ENCODE results near the gene FCAMR. TPM values are rescaled to one million over a fixed set of nuclear protein-coding genes. Genes with fewer than 3 reads are reported as not detected.

FCAMR gene
- total RNA-seq, 1 experiment from 2014 or later = not detected

DNA sequence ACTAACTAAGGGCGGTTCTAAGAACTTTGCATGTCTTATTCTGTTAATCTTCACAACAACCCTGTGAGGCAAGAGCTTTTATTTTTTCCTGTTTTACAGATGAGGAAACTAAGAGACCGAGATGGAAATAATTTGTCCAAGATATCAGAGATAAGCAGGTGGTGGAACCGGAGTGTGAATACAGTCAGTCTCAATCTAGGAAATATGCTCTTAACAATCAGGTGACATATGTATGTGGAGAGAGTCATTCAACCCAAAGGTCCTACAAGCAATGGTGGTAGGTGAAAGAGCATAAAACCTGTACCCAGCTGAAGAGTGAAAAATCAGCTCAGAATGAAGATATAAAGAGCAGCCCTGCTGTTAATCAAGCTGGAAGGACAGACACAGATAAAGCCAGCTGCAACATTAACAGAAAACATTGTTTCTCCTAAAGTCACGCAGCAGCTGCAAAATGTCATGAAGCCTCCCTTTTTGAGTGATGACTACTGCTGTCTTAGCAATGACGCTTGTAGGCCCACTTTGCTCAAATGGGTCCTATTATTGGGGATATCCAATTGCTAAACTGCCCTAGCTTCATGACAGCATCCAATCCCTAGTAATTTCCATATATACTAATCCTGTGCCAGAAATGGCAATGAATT lies 30.5 kb upstream of the FCAMR start:
- ChIA-PET CTCF (no interaction called here), POLR2A (ENCODE audit: low non-redundant PET) (no interaction called here)
- Histone ChIP-seq H3K27me3 (replicated peaks; ENCODE audit: insufficient read depth, low read depth, low read length, poor library complexity) (peaks cover 40% of the 10 kb centered on the region), H3K4me1 (ENCODE audit: insufficient read depth, low read length, poor library complexity, severe bottlenecking) (no peaks in the 10 kb centered on the region), H3K4me3 (ENCODE audit: low read depth, low read length, poor library complexity, severe bottlenecking) (no peak overlapping the region), H3K36me3 (ENCODE audit: insufficient read depth, low read length, poor library complexity, severe bottlenecking) (no peaks in the 10 kb centered on the region), H3K9me3 (ENCODE audit: low read depth, low read length, poor library complexity, severe bottlenecking) (no peaks in the 10 kb centered on the region), H3K27ac (ENCODE audit: low read depth, low read length, poor library complexity, severe bottlenecking) (no peak overlapping the region)
- TF ChIP-seq, protein P1, sequence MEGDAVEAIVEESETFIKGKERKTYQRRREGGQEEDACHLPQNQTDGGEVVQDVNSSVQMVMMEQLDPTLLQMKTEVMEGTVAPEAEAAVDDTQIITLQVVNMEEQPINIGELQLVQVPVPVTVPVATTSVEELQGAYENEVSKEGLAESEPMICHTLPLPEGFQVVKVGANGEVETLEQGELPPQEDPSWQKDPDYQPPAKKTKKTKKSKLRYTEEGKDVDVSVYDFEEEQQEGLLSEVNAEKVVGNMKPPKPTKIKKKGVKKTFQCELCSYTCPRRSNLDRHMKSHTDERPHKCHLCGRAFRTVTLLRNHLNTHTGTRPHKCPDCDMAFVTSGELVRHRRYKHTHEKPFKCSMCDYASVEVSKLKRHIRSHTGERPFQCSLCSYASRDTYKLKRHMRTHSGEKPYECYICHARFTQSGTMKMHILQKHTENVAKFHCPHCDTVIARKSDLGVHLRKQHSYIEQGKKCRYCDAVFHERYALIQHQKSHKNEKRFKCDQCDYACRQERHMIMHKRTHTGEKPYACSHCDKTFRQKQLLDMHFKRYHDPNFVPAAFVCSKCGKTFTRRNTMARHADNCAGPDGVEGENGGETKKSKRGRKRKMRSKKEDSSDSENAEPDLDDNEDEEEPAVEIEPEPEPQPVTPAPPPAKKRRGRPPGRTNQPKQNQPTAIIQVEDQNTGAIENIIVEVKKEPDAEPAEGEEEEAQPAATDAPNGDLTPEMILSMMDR (conservative IDR thresholded peaks at IDR 0.05; ENCODE audit: low read depth, low read length) = no peak
- TF ChIP-seq EZH2 (IDR thresholded peaks at IDR 0.05; ENCODE audit: borderline replicate concordance, low read depth, low read length, poor library complexity, severe bottlenecking) = no peak
- no TSS peak for BruUV-seq (replicated peaks)
- intact Hi-C loops (cut with micrococcal nuclease; ENCODE audit: unreplicated experiment) = no loop called here
- no peak for DNase-seq (ENCODE audit: low spot score)

DNA sequence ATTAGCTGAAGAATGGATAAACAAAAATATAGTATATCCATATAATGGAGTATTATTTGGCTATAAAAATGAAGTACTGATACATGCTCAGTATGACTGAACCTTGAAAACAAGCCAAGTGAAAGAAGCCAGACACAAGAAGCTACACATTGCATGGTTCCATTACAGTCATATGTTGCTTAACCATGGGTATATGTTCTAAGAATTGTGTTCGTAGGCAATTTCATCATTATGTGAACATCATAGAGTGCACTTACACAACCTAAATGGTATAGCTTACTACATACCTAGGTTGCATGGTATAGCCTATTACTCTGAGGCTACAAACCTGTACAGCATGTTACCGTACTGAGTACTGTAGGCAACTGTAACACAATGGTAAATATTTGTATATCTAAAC lies 28.6 kb upstream of the FCAMR start:
- CTCF ChIA-PET = no interaction called here
- BruUV-seq (replicated peaks) = no TSS peak
- no peaks in the 10 kb centered on the region for H3K9me3 ChIP-seq (ENCODE audit: low read depth, low read length, poor library complexity, severe bottlenecking)

DNA sequence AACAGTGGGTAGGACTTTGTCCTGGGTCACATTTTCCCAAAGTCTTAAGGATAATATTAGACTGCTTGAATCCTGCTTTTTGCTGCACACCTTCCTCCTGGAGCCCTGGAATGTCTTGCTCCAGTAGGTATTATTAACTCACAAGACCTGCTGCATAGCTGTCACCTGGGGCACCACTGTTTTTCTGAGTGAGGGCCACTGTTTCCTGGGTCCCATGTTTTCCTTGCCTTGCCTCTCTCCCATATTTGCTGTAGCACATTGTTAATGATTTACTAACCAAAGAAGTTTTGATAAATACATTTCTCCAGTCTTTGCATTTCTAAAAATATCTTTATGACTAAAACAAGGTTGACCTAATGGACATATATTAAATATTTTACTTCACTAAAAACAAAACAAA lies 22.5 kb upstream of the FCAMR start:
- ChIA-PET CTCF (no interaction called here), POLR2A (ENCODE audit: low non-redundant PET) (no interaction called here)
- DNase-seq (ENCODE audit: low spot score) = no peak
- Histone ChIP-seq H3K4me3 (ENCODE audit: low read depth, low read length, poor library complexity, severe bottlenecking) (no peak overlapping the region), H3K9me3 (ENCODE audit: low read depth, low read length, poor library complexity, severe bottlenecking) (no peaks in the 10 kb centered on the region), H3K27ac (ENCODE audit: low read depth, low read length, poor library complexity, severe bottlenecking) (no peak overlapping the region), H3K36me3 (ENCODE audit: insufficient read depth, low read length, poor library complexity, severe bottlenecking) (no peaks in the 10 kb centered on the region), H3K4me1 (ENCODE audit: insufficient read depth, low read length, poor library complexity, severe bottlenecking) (no peaks in the 10 kb centered on the region), H3K27me3 (replicated peaks; ENCODE audit: insufficient read depth, low read depth, low read length, poor library complexity) (peaks cover 67% of the 10 kb centered on the region)
- TF ChIP-seq, protein P1 (conservative IDR thresholded peaks at IDR 0.05; ENCODE audit: low read depth, low read length) = no peak
- TF ChIP-seq EZH2 (IDR thresholded peaks at IDR 0.05; ENCODE audit: borderline replicate concordance, low read depth, low read length, poor library complexity, severe bottlenecking) = no peak
- intact Hi-C loops (cut with micrococcal nuclease; ENCODE audit: unreplicated experiment) = no loop called here
- no TSS peak for BruUV-seq (replicated peaks)

More for the DNA sequence above, 28.6 kb upstream of the FCAMR start:
- Histone ChIP-seq H3K27me3 (replicated peaks; ENCODE audit: insufficient read depth, low read depth, low read length, poor library complexity) (peaks cover 56% of the 10 kb centered on the region), H3K4me3 (ENCODE audit: low read depth, low read length, poor library complexity, severe bottlenecking) (no peak overlapping the region), H3K27ac (ENCODE audit: low read depth, low read length, poor library complexity, severe bottlenecking) (no peak overlapping the region), H3K36me3 (ENCODE audit: insufficient read depth, low read length, poor library complexity, severe bottlenecking) (no peaks in the 10 kb centered on the region), H3K4me1 (ENCODE audit: insufficient read depth, low read length, poor library complexity, severe bottlenecking) (no peaks in the 10 kb centered on the region)
- DNase-seq (ENCODE audit: low spot score) = no peak
- no peak for TF ChIP-seq EZH2 (IDR thresholded peaks at IDR 0.05; ENCODE audit: borderline replicate concordance, low read depth, low read length, poor library complexity, severe bottlenecking)
- TF ChIP-seq, protein P1 (conservative IDR thresholded peaks at IDR 0.05; ENCODE audit: low read depth, low read length) = no peak
- intact Hi-C loops (cut with micrococcal nuclease; ENCODE audit: unreplicated experiment) = no loop called here
- POLR2A ChIA-PET (ENCODE audit: low non-redundant PET) = no interaction called here

All from A673 (cell line).